ENCODE data around the gene SPTBN1. TPM values are rescaled to one million over a fixed set of nuclear protein-coding genes. Genes with fewer than 3 reads are reported as not detected.

The SPTBN1 gene
- total RNA-seq, 1 donor from 2014 or later = 501 TPM

DNA sequence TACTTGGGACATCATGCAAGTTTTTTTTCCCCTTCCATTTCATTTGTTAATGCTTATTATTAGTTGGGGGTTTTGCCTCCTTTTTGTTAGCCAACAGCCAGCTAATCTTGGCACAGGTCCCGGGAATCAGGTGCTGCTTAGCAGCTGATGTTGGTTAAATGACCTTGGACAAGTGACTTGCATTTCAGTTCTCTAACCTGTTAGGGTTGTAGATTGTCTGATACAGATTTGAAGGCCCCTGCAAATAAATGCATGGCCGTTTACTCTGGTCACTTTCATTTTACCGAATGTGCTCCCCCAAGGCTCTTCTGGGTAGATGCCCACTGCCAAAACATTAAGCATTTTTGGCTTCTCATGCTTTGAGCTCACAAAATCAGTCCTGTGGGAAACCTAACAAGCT lies 120.9 kb downstream of the SPTBN1 start:
- DNase-seq = no peak

DNA sequence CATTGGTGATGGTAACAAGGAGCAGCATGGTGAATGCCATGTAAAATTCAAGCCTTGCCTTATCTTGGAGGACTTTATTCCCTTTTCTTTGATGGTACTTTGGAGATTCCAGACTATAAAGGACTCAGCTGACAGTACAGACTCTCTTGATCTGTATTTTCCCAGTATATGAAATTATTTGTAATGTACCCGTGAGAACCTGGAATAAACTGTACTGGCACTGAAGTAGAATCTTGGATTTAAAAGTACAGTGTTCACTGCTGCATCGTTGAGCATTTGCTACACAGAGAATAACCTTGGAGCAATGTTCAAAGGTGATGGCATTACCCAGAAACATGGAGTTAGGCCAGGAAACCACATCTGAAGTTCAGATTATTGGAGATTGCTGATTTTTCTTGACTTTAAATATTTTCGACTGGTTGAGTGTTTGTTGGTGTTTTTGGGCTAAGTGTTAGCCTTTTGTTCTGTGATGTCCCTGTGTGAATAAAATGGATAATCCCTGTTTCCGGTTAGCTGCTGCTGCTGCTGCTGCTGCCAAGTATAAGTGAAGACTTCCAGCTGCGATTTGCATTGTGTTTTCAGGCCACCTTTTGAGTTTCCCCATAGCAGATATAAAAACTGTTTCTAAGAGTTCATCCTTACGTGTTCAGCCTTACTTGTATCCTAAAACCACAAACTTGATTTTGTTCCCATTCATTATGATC lies 122.0 kb downstream of the SPTBN1 start:
- no peak for DNase-seq

DNA sequence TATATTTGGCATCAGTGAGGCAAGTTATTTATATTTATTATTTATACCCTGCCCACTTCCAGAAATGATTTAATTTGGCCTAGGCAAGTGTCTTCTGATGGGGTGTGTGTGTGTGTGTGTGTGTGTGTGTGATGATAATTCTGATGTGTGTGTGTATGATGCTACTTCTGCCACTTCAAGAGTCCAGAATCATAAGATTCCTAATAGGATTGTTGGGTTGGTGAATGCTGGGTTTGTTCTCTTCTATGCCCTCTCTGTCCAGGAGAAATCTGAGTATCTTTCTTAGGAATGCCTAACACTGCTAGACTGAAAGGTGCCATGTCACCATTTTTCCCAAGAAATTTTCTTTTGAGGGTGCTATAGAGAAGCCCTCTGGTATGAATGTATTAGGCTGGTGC lies 122.5 kb downstream of the SPTBN1 start:
- no peak for DNase-seq

DNA sequence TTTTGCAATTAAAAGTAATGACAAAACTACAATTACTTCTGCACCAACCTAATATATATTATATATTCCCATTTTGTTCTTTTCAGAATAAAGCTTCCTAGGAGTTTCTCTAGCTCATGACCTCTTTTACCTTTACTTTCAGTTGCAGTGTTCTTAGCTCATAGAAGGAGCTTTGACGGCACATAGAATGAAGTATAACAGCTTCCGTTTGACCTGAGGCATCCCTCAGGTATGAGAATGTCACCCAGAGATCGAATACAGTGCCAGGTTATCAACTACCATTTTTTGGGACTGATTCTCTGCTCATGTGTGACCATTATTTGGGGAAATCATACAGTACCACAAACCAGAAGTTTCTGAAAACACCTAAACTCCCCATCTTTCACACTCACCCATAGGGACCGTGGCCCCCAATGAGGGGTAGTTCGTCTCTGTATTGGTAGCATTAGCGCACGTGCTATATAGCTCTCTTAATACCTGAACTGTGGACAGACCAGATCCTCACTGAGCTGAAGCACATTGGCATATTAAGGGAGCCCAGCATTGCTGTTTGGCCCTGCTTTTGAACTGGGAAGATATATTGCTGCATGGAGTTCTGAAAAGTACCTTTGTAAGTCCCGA lies 123.0 kb downstream of the SPTBN1 start:
- DNase-seq = no peak

DNA sequence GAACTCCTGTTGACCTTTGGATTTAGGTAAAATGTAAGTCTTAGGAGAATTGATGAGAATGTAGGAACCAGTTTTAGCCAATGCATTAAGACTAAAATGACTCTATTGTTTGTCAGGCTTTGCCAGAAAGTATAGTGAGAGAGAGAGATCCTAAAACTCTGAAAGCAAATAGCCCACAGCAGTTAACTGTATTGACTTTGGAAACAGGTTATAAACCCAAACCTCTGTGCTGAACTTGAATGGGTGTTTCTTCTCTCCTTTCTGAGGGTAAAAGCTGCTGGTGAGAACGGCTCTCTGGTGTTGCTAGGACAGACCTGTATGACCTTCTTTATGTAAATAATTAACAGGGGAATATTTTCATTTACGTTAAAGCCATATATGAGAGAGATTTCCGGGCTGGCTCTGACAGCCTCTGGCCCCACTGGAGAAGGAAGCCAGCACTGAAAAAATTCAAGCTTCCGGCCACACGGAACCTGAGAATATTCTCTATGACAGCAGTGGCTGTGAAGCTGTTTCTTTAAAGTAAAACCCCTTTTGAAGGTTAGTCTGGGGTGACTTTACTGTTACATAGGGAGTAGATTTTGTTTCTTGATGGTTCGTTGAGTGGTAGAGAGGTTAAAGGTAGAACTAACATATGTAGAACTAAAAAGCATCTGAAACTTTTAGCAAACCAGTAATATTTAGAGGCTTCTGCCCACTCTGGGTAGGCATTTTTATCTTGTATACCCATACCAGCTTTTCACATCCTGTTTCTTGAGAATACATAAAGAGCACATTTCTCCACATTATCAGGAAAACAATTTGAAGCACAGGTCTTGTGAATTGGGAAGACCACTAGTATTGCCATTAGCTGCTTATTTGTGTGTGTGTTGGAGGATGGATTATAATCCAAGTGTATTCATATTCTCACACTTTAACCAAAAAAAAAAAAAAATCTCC lies 123.8 kb downstream of the SPTBN1 start:
- DNase-seq = no peak

DNA sequence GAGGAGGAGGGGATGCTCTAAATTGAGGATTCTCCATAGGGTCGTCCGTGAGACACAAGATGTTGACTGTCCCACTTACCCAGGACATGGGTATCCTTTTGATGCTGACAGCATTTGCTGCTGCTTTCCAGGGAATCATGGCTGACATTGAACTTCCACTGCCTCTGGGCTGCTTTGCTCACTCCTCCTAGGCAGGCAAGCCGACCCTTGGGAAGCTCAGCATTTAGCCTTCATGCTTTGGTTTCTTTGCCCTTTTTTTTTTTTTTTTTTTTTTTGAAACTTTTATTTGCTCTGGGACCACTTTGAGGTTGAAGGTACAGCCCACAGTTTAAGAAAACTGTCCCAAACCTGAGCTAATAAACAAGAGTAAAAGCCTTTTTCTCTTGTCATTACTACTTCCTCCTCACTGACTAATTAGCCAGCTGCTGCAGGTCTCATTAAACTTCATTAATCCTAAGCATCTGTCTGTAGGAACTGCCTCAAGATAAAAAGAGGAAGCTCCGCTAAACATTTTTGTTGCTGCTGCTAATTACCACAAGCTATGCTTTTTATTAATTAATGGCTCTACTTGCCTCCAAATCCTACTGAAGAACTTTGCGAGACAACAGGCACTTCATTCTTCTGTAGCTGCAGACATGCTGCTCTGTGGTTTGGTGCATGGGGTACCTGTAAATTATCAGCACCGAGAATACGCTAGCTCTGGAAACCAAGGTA lies 125.4 kb downstream of the SPTBN1 start:
- no peak for DNase-seq

DNA sequence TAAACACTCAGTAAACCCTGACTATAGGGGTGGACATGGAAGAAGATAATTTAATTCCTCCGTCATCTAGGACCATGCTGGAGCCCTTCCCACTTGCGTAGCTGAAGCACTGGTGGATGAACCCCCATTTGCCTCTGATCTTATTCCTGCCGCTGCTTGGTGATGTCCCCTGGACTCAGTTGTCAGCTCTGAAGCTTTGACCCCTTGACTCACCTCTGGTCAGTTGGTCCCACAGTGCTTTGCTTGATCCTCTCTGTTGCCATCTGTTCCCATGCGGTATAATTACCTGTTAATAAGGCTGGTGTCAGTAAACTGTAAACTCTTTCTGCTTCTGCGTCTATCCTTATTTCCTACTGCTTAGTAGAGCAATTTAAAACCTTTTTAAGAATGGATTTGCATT lies 126.9 kb downstream of the SPTBN1 start:
- no peak for DNase-seq

DNA sequence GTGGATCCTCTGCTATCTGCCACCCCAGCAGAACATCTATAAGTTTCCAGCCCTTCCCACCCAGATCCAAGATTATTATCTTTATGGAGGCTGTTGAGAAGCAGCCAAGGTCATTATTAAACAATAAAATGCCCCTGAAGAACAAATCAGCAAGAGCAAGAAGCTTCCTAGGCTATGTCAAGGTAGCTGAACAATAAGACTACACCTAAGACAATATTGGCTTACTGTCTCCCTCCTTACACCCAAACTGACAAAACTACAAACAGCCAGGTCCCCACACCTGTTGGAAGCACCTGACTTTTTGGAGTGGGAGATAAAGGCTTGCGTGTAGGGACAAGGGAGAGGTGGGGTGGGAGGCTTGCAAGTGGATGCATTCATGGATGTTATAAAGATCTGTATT lies 128.5 kb downstream of the SPTBN1 start:
- no peak for DNase-seq

DNA sequence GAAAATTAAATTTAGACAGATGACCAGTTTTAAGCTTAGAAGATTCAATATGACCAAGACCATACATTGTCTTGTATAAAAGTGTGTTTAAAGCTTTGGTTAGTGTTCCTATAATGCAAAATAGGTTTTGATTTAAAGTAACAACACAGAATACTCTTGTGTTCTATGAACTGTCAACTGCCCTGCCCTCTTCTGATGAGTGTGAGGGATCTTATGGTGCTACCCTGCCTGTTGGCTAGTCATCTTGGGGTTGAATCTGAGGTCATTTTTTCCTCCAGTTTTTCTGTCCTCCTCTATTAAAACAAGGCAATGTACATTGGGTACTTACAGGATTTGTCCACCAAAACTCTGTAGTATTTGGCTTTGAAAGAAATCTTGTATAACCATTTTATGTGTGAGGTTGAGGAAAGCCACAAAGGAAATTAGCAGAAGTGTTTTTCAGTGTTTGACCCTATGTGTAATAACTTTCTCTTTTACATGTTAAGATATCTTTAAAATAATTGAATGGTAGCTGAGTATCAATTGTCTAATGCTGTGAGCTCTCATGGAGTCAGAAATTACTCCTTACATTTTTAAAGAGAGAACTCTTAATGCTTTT lies 129.1 kb downstream of the SPTBN1 start:
- DNase-seq = no peak

DNA sequence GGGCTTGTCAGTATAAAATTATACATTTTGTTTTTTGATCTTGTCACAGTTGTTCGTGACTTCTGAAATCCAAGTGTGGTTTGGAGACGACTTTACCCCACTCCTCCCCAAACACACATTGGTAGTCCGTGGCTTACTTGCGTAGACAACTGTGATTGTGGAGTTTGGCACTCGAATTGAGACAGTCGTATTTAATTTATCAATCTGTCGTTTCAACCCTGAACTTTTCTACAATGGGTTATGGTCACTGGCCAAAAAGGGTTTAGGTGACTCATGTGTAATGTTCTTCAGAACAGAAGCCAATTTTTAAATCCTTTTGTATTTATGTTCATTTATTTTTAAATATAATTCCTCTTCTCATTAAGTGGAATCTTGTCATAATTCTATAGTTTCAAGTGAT lies 129.9 kb downstream of the SPTBN1 start:
- no peak for DNase-seq

DNA sequence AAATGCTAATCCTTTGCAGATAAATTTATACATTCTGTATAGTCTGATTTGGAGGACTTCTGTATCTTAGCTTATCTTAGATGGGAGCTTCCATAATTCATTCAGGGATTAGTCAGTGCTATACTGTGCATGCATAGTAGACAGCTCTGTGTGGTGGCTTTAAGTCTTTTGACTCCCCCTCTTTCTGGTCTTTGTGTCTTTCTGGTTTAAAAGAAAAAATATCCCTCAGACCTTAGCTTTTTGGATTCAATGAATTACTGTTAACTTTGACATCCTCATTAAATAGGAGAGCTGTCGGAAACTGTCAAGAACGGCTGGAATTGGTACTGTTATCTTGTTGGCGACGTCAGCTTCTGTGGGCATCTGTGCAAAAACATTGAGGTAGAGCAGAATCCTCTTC lies 130.4 kb downstream of the SPTBN1 start:
- no peak for DNase-seq

DNA sequence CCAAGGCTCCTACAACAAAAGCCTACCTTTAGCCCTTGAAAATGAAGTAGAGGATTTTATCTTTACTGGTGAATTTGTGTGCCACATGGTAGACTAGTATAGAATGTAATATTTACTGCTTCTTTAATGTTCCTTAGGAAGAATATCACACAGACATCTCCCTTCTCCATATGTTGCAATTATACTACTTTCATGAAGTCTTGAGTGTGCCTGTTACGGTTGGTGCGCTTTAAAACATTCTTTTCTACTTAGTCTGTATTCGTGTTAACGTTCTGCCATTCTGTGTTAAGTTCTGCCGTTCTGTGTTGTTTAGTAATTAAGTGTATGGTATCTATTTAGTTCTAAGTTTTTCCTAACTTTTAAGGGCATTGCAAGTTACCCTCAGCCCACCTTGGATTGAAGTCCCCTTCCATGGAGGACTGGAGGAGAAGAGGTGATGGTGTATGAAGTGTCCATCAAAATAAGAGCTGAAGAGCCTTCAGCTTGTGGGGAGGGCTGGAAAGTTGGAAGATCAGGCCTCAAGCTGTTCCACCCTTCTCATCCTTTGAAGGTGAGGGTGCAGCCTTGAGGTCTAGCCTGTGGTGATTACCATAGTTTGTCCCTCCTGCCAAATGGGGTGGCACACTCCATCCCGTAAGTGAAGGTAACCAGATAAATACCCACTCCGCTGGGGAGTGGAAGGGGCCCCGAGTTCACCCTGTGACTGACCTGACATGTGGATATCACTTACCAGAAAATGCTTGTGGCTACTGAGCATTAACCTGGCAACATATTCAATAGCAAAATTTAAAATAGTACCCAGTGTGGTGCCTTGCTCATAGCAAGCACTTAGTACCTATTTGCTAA lies 131.3 kb downstream of the SPTBN1 start:
- no peak for DNase-seq

DNA sequence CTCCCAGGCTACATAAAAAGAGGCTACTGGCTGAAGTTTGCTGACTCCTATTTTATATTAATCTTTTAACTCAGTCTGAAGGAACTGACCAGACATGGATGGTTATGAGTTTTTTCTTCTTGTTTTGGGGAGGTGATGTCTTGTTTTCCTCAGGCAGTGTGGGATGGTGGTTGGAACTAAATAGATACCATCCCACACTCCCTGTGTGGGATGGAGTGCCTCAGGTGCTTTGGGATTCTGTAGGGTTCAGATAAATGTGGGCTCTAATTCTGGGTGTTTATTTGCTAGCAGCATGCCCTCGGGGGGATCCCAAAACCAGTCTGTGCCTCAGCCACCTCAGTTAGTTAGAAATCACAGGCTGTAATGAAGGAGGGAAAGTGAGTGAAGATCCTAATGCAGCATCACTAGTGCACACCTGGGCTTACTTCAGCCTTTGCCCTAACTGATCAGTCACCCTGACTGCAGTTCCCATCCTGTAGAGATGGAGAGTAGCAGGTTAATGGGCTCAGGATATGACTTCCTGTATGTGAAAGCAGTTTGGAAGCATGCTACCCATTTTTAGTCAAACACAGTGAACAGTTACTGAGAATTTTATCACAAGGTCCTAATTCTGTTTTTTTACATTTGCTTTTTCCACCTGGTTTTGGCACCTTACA lies 132.2 kb downstream of the SPTBN1 start:
- DNase-seq = no peak

DNA sequence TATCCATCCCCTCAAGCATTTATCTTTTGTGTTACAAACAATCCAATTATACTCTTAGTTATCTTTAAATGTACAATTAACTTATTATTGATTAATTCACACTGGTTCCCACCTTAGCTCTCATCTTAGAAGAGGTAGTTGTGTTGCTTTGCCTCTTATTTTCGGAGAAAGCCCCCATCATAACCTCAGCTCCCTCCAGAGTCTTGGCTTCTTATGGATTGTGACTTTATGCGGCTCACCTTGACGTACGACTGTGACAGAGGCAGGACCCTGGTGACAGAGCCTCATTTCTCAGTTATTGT lies 132.9 kb downstream of the SPTBN1 start:
- DNase-seq = no peak

DNA sequence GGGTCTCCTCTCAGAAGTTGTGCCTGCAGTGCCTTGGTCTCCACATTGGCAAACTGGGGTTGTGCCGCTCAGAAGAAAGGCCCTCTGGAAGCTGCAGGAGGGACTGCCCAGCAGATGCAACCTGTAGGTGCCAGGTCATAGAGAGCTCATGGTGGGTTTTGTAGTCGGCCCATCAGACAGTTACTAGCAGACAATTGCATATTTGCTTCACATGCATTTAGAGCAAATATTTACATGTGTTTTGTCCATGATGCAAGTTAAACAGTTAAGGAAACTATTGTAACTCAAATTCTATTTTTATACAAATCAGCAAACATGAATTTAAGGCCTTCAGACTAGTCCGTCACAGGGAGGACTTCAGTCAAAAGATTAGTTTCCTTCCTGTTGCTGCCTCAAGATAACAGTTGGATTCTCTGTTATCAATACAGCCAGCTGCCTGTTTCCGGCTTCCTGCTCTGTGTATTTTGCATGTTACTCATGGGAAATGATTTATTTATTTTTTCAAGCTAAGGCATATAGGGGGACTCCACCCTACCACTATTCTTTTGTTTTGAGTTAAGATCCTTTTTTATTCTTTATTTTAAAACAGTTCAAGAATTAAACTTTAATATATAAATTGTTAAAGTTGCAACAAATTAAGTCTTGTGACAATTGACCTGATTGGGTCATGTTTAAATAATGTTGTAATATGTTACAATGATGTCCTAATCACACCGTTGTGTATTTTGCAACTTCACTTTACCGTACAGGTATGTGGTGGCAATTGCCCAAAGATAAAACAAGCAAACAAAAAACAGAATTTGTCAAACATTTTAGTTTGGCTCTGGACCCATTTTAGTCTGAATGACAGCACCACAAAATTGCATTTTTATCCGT lies 133.5 kb downstream of the SPTBN1 start:
- no peak for DNase-seq

DNA sequence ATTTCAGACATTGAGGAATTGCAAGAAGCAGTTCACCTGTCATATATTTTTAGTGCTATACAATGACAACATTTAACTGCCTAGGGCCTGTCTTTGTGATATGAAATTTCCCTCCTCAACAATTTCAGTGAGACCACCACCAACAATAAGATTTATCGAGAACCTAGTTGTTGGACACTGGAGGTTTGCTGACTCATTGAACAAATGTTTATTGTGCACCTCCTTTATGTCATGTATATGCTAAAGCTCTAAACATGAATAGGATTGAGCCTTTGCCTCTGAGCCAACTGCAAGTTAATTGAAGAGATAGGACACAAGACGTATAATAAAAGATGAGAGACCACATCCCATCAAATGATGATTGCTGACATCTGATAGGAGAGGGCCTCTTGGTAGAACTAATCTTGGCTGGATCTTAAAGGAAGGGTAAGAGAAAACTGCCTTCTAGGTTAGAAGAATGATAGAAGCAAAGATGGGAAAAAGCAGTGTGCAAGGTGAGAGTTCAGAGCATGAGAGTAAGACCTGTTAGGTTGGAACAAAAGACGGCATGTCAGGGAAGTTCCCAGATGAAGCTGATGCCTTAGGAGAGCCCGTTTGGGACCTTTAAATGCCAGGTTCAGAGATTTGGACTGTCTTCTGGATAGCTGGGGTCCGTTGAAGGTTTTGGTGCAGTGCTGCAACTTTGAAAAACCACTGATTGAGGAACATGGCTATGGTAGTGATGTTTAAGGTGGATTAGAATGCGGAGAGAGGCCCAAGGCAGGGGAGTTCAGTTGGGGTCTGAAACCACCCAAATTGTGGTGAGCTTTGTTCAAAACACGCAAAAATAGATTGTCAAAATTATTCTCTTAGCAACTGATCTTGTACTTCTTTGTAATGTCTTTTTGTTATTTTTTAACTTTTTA lies 134.3 kb downstream of the SPTBN1 start:
- DNase-seq = no peak

DNA sequence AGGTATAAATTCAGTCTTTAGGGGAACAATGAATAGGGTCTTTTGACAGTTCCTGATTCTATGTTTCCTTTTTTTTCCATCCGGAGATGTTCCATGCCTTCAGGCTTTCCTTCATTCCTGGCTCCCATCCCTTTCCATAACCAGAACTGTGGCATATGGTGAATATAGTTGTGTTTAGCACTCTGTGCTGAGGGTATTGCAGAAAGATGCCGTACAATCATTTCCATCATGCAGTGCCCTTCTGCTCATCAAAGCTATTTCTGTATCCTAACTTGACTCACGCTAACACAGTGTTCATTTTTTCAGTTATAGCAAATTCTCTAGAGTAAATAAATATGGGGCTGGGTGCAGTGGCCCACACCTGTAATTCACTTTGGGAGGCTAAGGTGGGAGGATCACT lies 135.4 kb downstream of the SPTBN1 start:
- peak; percentile 15 for DNase-seq

DNA sequence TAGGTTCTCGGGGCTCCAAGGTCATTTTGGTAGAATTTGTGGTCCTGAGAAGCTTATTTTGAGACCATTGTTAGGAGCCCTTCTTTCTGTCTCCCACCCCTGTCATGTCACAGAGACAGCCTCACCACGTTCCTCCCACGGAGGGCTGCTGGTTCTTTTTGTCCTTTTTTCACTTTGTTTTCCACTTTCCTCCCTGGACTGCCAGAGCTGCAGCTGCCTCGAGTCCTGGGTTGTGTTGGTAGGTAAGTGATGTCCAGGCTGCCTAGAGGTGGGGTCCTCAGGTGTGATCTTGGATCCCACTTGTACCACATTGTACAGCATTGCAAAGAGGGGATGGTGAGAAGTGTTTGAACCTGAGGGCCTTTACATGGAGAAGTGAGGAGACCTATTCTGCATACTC lies 137.1 kb downstream of the SPTBN1 start:
- DNase-seq = no peak

DNA sequence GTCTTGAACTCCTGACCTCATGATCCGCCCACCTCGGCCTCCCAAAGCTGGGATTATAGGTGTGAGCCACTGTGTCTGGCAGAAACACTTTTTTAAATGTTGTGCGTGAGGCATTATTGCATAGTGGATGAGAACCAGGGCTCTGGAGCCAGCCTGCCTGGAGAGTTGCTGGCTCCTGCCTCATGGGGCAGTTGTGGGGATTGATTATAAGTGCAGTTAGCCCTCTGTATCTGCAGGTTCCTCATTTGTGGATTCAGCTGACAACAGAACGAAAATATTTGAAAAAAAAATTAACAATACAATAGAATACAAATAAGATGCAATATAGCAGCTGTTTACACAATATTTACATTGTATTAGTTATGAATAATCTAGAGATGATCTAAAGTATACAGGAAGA lies 137.9 kb downstream of the SPTBN1 start:
- DNase-seq = no peak

All from occipital lobe (tissue), 2 donors.